Measurements from ENCODE around the gene CLDN10.
A peak's percentile ranks its signal among the peaks of the same experiment; 100 is the strongest.

CLDN10 gene

DNA sequence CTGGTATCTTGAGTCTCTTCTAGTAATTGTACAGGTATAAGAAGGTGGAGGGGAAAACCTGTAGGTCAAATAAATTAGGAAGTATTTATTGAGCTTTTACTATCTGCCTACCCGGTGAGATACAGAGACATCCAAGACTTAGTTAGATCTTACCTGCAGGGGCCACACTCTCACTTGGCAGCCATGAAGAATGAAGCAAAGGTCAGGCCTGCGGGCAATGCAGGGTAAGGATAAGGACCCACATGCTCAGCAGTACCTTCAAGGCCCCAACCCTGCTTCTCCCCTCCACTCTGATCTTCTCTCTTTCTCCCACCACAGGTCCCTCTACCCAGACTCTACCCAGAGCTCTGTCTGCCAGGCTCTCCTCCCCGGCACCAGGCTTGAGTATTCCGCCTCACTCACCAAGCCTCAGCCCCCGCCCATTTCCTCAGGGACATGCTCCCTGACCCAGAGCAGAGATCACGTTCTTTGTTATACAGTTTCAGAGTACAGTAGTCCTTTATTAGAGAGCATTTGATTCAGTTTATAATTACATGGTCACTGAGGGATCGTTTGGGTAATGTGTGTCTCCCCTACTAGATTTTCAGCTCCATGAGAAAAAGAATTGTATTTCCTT is 18.9 kb upstream of the CLDN10 start:
- TF ChIP-seq TARDBP (IDR thresholded peaks at IDR 0.05), result no peak
- no peak for TF ChIP-seq HDGF (IDR thresholded peaks at IDR 0.05; ENCODE audit: borderline replicate concordance)
- TF ChIP-seq ARNT (IDR thresholded peaks at IDR 0.05), result no peak
- TF ChIP-seq LEF1 (IDR thresholded peaks at IDR 0.05; ENCODE audit: borderline replicate concordance), result no peak
- POLR2A ChIA-PET, result no interaction called here
- DNase-seq (ENCODE audit: extremely low spot score), result no peak
- CTCF ChIA-PET, result no interaction called here

DNA sequence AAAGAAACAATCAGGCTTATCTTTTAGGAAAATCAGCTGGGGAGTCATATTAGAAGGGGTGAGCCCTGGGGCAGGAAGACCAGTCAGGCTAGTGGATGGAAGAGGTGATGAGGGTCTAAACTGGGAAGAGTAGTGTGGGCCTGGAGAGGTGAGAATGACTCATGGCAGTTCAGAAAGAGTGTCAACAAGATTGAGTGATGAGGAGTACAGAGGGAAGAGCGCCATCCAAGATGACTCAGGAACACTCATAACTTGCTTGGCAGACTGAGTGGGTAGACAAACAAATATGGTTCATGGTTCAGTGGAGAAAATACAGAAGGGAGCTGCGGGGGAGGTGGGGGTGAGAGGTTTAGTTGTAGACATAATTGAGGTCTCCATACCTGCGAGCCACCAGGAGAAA is 17.3 kb upstream of the CLDN10 start:
- no peak for TF ChIP-seq FOXK2 (IDR thresholded peaks at IDR 0.05)
- no peak for TF ChIP-seq HDGF (IDR thresholded peaks at IDR 0.05; ENCODE audit: borderline replicate concordance)
- TF ChIP-seq ELF4 (IDR thresholded peaks at IDR 0.05), result no peak
- TF ChIP-seq, protein P1, sequence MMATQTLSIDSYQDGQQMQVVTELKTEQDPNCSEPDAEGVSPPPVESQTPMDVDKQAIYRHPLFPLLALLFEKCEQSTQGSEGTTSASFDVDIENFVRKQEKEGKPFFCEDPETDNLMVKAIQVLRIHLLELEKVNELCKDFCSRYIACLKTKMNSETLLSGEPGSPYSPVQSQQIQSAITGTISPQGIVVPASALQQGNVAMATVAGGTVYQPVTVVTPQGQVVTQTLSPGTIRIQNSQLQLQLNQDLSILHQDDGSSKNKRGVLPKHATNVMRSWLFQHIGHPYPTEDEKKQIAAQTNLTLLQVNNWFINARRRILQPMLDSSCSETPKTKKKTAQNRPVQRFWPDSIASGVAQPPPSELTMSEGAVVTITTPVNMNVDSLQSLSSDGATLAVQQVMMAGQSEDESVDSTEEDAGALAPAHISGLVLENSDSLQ (IDR thresholded peaks at IDR 0.05), result no peak
- TF ChIP-seq NFRKB (IDR thresholded peaks at IDR 0.05), result no peak
- TF ChIP-seq SUZ12 (IDR thresholded peaks at IDR 0.05), result no peak
- TF ChIP-seq LEF1 (IDR thresholded peaks at IDR 0.05; ENCODE audit: borderline replicate concordance), result no peak
- TF ChIP-seq ZNF384 (IDR thresholded peaks at IDR 0.05), result no peak
- no peak for TF ChIP-seq CTBP1 (IDR thresholded peaks at IDR 0.05; ENCODE audit: borderline replicate concordance)
- TF ChIP-seq ARNT (IDR thresholded peaks at IDR 0.05), result no peak
- TF ChIP-seq TARDBP (IDR thresholded peaks at IDR 0.05), result no peak
- TF ChIP-seq BHLHE40 (IDR thresholded peaks at IDR 0.05; ENCODE audit: borderline replicate concordance), result no peak
- TF ChIP-seq FOXA1 (IDR thresholded peaks at IDR 0.05), result no peak
- no peak for TF ChIP-seq L3MBTL2 (conservative IDR thresholded peaks at IDR 0.05)
- TF ChIP-seq FOXM1 (IDR thresholded peaks at IDR 0.05; ENCODE audit: borderline replicate concordance), result no peak
- TF ChIP-seq SP1 (IDR thresholded peaks at IDR 0.05), result no peak
- POLR2A ChIA-PET, result no interaction called here

DNA sequence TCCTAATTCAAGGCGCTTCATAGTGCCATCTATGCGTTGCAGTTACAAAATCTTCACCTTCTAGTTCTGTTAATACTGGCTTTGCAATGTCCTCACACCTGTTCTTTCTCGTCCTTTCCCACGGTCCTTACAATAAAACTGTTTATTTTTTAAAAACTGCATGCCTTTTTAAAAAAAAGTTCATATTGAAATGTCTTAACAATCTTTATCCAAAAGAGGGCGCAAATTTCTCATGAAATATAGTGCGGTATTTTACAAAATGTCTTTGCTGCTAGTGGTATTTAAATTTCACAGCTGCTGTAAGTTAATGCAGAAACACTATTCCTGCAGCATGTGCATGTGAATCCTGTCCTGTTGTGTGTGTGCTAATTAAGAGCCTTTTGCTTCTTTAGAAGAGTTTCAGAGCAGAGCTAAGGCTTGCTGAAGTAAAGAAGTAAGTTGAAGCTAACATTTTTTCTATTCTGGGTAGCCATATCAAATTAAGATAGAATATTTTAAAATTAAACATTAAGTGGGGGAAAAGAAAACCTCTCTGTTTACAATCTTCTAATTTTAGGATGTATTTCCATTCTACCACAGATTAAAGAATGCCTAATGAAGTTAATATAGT is 15.8 kb upstream of the CLDN10 start:
- CTCF ChIA-PET, result interaction anchor here (0.5 to 1.5 kb wide), 10 partner anchors 8 to 847 kb away, joined by 3 read pairs; no protein-coding TSS in a partner anchor
- TF ChIP-seq ZNF384 (IDR thresholded peaks at IDR 0.05) (peak; percentile 51; the same call in 1 of the 2 replicates), ARNT (IDR thresholded peaks at IDR 0.05) (no peak), CTBP1 (IDR thresholded peaks at IDR 0.05; ENCODE audit: borderline replicate concordance) (no peak), TARDBP (IDR thresholded peaks at IDR 0.05) (no peak), L3MBTL2 (conservative IDR thresholded peaks at IDR 0.05) (no peak)
- TF ChIP-seq, protein P1 (IDR thresholded peaks at IDR 0.05), result no peak
- no peak for DNase-seq (ENCODE audit: extremely low spot score)
- POLR2A ChIA-PET, result no interaction called here

More for the DNA sequence above, 17.3 kb upstream of the CLDN10 start:
- CTCF ChIA-PET, result no interaction called here
- no peak for DNase-seq (ENCODE audit: extremely low spot score)

DNA sequence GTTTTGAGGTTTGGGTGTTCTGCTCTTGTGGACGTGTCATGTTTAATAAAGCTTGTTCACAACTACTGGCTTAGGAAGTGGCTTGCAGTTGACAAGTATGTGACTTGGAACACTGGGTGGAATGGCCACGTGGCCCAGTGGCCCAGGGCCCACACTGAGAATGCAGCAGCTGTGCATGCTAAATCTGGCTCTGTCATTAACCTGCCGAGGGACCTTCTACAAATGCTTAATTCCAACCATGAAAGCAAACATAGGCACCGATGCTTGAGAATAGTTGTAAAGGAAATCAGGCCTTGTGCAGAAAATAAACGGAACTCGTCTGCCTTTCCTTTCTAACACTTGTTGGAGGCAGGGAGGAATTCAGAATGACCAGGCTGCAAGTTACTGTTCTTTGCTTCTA is 11.6 kb upstream of the CLDN10 start:
- no peak for DNase-seq (ENCODE audit: extremely low spot score)
- CTCF ChIA-PET, result no interaction called here
- TF ChIP-seq FOXA1 (IDR thresholded peaks at IDR 0.05) (no peak), ZNF384 (IDR thresholded peaks at IDR 0.05) (no peak), NFRKB (IDR thresholded peaks at IDR 0.05) (no peak), FOXK2 (IDR thresholded peaks at IDR 0.05) (no peak), HDGF (IDR thresholded peaks at IDR 0.05; ENCODE audit: borderline replicate concordance) (no peak), BHLHE40 (IDR thresholded peaks at IDR 0.05; ENCODE audit: borderline replicate concordance) (no peak), TARDBP (IDR thresholded peaks at IDR 0.05) (no peak), CTBP1 (IDR thresholded peaks at IDR 0.05; ENCODE audit: borderline replicate concordance) (no peak), LEF1 (IDR thresholded peaks at IDR 0.05; ENCODE audit: borderline replicate concordance) (no peak), ELF4 (IDR thresholded peaks at IDR 0.05) (no peak), SP1 (IDR thresholded peaks at IDR 0.05) (no peak), SUZ12 (IDR thresholded peaks at IDR 0.05) (no peak), FOXM1 (IDR thresholded peaks at IDR 0.05; ENCODE audit: borderline replicate concordance) (no peak), L3MBTL2 (conservative IDR thresholded peaks at IDR 0.05) (no peak)
- TF ChIP-seq, protein P1 (IDR thresholded peaks at IDR 0.05), result no peak
- POLR2A ChIA-PET, result no interaction called here

DNA sequence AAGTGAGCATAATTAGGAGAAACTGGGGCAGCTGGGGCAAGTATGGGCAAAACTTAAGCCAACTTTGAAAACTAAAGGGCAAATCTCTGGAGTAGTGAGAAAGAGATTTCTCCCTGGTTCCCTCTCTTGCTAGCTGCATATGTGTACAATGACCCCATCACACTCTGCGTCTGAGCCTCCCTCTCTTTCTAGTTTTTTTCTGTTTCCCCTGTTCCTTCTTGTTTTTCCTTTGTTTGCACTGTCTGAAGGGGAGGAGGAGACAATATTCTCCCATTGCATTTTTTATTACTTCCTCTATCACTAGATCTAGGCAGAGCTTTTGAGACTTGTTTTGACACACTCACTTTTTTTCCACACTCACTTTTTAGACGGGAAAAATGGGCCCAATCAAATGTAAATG is 11.2 kb upstream of the CLDN10 start:
- DNase-seq (ENCODE audit: extremely low spot score), result no peak
- CTCF ChIA-PET, result no interaction called here
- TF ChIP-seq SP1 (IDR thresholded peaks at IDR 0.05) (no peak), BHLHE40 (IDR thresholded peaks at IDR 0.05; ENCODE audit: borderline replicate concordance) (no peak), ARNT (IDR thresholded peaks at IDR 0.05) (no peak), SUZ12 (IDR thresholded peaks at IDR 0.05) (no peak), FOXK2 (IDR thresholded peaks at IDR 0.05) (no peak), CTBP1 (IDR thresholded peaks at IDR 0.05; ENCODE audit: borderline replicate concordance) (no peak)
- TF ChIP-seq, protein P1 (IDR thresholded peaks at IDR 0.05), result no peak
- POLR2A ChIA-PET, result no interaction called here

Measured in HEK293T (cell line).